ENCODE data around the gene HYCC1. TPM values are rescaled to one million over a fixed set of nuclear protein-coding genes. Genes with fewer than 3 reads are reported as not detected.

Gene HYCC1
- total RNA-seq, 3 donors from 2014 or later, result 5.1 to 28.5 (median 6.7) TPM

GRCh38 chr7:22996470-22996869 is 17.5 kb downstream of the HYCC1 start:
- Histone ChIP-seq H3K4me3 (no peak overlapping the region), H3K36me3 (ENCODE audit: low read depth) (no peaks in the 10 kb centered on the region), H3K4me1 (ENCODE audit: low read depth) (no peaks in the 10 kb centered on the region), H3K9me3 (no peaks in the 10 kb centered on the region)
- no peak for TF ChIP-seq CTCF (IDR thresholded peaks at IDR 0.05)
- ATAC-seq, result no peak
- no peak for DNase-seq
- intact Hi-C loops (cut with DNase I, micrococcal nuclease), result no loop called here

GRCh38 chr7:22995011-22995410 is 18.9 kb downstream of the HYCC1 start:
- Histone ChIP-seq H3K9me3 (no peaks in the 10 kb centered on the region), H3K4me1 (ENCODE audit: low read depth) (no peaks in the 10 kb centered on the region), H3K4me3 (no peak overlapping the region), H3K36me3 (ENCODE audit: low read depth) (no peaks in the 10 kb centered on the region)
- no peak for TF ChIP-seq CTCF (IDR thresholded peaks at IDR 0.05)
- no peak for ATAC-seq
- DNase-seq, result no peak
- intact Hi-C loops (cut with DNase I, micrococcal nuclease), result no loop called here

- DNase-seq, result no peak
- ATAC-seq, result no peak
- Histone ChIP-seq H3K9me3 (no peaks in the 10 kb centered on the region), H3K36me3 (ENCODE audit: low read depth) (no peaks in the 10 kb centered on the region), H3K4me3 (no peak overlapping the region), H3K4me1 (ENCODE audit: low read depth) (no peaks in the 10 kb centered on the region)
- intact Hi-C loops (cut with DNase I, micrococcal nuclease), result no loop called here
- TF ChIP-seq CTCF (IDR thresholded peaks at IDR 0.05), result no peak
These were observed 20.8 kb downstream of the HYCC1 start for GRCh38 chr7:22992874-22993840.

GRCh38 chr7:22990588-22990949 is 23.4 kb downstream of the HYCC1 start:
- no peak for ATAC-seq
- Histone ChIP-seq H3K36me3 (ENCODE audit: low read depth) (no peaks in the 10 kb centered on the region), H3K4me1 (ENCODE audit: low read depth) (no peaks in the 10 kb centered on the region), H3K9me3 (no peaks in the 10 kb centered on the region), H3K4me3 (no peak overlapping the region)
- no peak for DNase-seq
- intact Hi-C loops (cut with DNase I, micrococcal nuclease), result no loop called here
- TF ChIP-seq CTCF (IDR thresholded peaks at IDR 0.05), result no peak

GRCh38 chr7:22989643-22990587 is 24.0 kb downstream of the HYCC1 start:
- no peak for TF ChIP-seq CTCF (IDR thresholded peaks at IDR 0.05)
- no peak for ATAC-seq
- H3K9me3 ChIP-seq, result no peaks in the 10 kb centered on the region
- no peak overlapping the region for H3K4me3 ChIP-seq
- no peak for DNase-seq
- H3K36me3 ChIP-seq (ENCODE audit: low read depth), result no peaks in the 10 kb centered on the region
- intact Hi-C loops (cut with DNase I, micrococcal nuclease), result no loop called here
- no peaks in the 10 kb centered on the region for H3K4me1 ChIP-seq (ENCODE audit: low read depth)

Data from mucosa of descending colon (tissue), 3 donors.